Measurements from ENCODE around the gene GANC.

DNA sequence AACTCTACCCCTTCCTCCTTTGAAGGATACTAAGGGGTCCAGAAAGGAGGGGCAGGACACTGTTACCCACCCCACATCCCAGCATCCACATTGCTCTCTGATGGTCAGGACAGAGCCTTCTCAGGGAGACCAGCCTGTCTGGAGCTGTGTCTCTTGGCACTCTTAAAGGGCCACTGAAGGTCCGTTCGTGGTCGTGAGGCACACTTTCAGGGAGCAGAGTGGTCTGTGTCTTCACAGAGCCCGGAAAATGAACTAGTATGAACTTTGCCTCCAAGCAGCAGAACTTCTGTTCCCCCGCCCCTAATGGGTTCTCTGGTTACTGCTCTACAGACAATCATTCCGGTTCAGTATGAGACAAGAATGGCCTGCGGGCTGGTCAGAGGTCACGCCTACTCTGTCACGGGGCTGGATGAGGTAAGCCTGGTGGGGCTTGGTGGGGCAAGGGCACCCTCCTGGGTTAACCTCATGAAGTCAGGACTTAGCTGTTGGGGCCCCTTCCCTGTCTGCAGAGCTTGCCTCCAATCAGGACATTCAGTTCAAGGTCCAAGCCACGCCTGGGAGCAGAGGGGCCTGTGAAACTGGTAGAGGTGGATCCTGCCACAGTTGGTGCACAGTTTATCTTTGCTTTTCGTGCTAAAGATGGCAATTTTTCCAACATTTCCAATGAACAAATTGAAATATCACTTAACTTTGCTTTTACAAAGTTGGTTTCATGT is 119.5 kb downstream of the GANC start:
- no peak for TF ChIP-seq POLR2A (IDR thresholded peaks at IDR 0.05; ENCODE audit: low read length)
- TF ChIP-seq GATA1 (IDR thresholded peaks at IDR 0.05; ENCODE audit: low read depth, low read length) = no peak
